ENCODE data around the gene SRRM3.

DNA sequence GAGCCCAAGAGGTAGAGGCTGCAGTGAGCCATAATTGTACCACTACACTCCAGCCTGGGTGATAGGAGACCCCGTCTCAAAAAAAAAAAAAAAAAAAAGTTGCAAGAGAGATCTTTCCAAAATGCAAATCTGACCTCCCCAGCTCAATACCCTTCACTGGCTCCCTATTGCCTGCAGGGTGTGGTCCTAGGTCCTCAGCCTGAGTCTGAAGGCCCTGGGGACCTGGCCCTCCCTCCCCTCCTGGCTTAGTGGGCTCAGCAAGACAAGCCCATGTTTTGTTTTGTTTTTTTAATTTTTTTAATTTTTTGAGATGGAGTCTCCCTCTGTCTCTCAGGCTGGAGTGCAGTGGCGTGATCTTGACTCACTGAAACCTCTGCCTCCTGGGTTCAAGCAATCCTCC lies 20.6 kb downstream of the SRRM3 start:
- TF ChIP-seq, protein P1, sequence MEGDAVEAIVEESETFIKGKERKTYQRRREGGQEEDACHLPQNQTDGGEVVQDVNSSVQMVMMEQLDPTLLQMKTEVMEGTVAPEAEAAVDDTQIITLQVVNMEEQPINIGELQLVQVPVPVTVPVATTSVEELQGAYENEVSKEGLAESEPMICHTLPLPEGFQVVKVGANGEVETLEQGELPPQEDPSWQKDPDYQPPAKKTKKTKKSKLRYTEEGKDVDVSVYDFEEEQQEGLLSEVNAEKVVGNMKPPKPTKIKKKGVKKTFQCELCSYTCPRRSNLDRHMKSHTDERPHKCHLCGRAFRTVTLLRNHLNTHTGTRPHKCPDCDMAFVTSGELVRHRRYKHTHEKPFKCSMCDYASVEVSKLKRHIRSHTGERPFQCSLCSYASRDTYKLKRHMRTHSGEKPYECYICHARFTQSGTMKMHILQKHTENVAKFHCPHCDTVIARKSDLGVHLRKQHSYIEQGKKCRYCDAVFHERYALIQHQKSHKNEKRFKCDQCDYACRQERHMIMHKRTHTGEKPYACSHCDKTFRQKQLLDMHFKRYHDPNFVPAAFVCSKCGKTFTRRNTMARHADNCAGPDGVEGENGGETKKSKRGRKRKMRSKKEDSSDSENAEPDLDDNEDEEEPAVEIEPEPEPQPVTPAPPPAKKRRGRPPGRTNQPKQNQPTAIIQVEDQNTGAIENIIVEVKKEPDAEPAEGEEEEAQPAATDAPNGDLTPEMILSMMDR (IDR thresholded peaks at IDR 0.05) = no peak
- no peak for TF ChIP-seq POLR2A (IDR thresholded peaks at IDR 0.05)

All from heart left ventricle (tissue), 13 donors.